ENCODE data around the gene OR51A4. TPM values are rescaled to one million over a fixed set of nuclear protein-coding genes. Genes with fewer than 3 reads are reported as not detected.

The OR51A4 gene
- total RNA-seq, 2 donors from 2014 or later = not detected

Other genes with a start within 250 kb of the OR51A4 start
- under 1 TPM; 0.23 to 0.57 TPM for gene OR51E2, start 249.8 kb downstream of the OR51A4 start, total RNA-seq
- gene MMP26, start 242.8 kb downstream of the OR51A4 start, total RNA-seq = not detected
- not detected for gene OR51F1, start 177.7 kb downstream of the OR51A4 start, total RNA-seq
- not detected for gene OR52R1, start 143.2 kb downstream of the OR51A4 start, total RNA-seq
- not detected for gene OR51F2, start 126.3 kb downstream of the OR51A4 start, total RNA-seq
- not detected for gene OR51S1, start 98.4 kb downstream of the OR51A4 start, total RNA-seq
- gene OR51T1, start 65.7 kb downstream of the OR51A4 start, total RNA-seq = not detected
- not detected for gene OR51A7, start 43.8 kb downstream of the OR51A4 start, total RNA-seq
- gene OR51G2, start 28.3 kb downstream of the OR51A4 start, total RNA-seq = not detected
- not detected for gene OR51G1, start 23.3 kb downstream of the OR51A4 start, total RNA-seq
- not detected for gene OR51A2, start 8.1 kb upstream of the OR51A4 start, total RNA-seq
- not detected for gene OR51L1, start 47.2 kb upstream of the OR51A4 start, total RNA-seq
- not detected for gene OR52J3, start 98.9 kb upstream of the OR51A4 start, total RNA-seq
- not detected for gene OR52E2, start 112.0 kb upstream of the OR51A4 start, total RNA-seq
- gene OR52E1, start 122.0 kb upstream of the OR51A4 start, total RNA-seq = not detected
- gene OR52A5, start 190.8 kb upstream of the OR51A4 start, total RNA-seq = not detected
- not detected for gene OR52A1, start 207.2 kb upstream of the OR51A4 start, total RNA-seq